Activated CD4-positive, alpha-beta T cell treated with anti-CD3 and anti-CD28 coated beads, Interleukin-2, amount 10 ng/mL, durations not matched to agents 24 days and 14 days (primary cell): ENCODE results near the gene IMP4. TPM values are rescaled to one million over a fixed set of nuclear protein-coding genes. Genes with fewer than 3 reads are reported as not detected.

Source experiments
- DNase-seq: peaks from one replicate; pipeline ENCODE4 v3.0.0; 2022
- H3K27ac Mint-ChIP-seq: one replicate; pipeline ENCODE4 v1.8.0; 2022; ENCODE audit warnings: mild to moderate bottlenecking, mixed read lengths
- H3K27me3 Mint-ChIP-seq: one replicate; pipeline ENCODE4 v1.8.0; 2022; ENCODE audit warnings: mixed read lengths
- H3K36me3 Mint-ChIP-seq: one replicate; pipeline ENCODE4 v1.8.0; 2022; ENCODE audit warnings: low read depth, mild to moderate bottlenecking, mixed read lengths
- H3K4me1 Mint-ChIP-seq: one replicate; pipeline ENCODE4 v1.8.0; 2021; ENCODE audit warnings: mixed read lengths
- H3K4me3 Mint-ChIP-seq: one replicate; pipeline ENCODE4 v1.8.0; 2022; ENCODE audit warnings: mild to moderate bottlenecking, moderate library complexity, mixed read lengths
- H3K9me3 Mint-ChIP-seq: one replicate; pipeline ENCODE4 v1.8.0; 2021; ENCODE audit warnings: mixed read lengths
- intact Hi-C: fragments of 100-400 bp; cut with micrococcal nuclease; formaldehyde crosslinking; loops from one replicate; pipeline ENCODE4 v1.15.1; 2023
- total RNA-seq: library from RNA; stranded (reverse); gene quantifications from 2 replicates; pipeline ENCODE4 v1.2.3, GENCODE V29; 2022

Gene IMP4
- total RNA-seq, 1 donor from 2014 or later = 178 TPM

DNA sequence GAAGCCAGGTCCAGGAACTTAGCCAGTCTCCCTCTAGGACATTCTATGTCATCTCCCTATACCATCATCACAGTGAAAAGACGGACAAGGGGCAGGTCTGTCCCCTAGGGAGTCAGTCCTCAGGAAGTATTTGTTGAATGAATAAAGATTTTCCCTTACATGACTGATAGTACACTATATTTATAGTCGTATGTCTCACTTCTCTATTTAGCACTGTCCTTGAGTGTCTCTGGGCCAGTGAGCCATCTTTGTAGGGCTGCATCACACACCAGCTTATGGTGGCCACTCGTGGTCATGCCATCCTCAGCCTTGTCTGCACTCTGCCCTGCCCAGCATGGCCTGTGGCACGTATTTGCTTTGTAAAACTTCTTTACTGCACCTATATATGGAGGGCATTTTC is 38.9 kb downstream of the IMP4 start:
- intact Hi-C loops = no loop called here
- Mint-ChIP-seq H3K27me3 (no peaks in the 10 kb centered on the region), H3K36me3 (peaks cover 42% of the 10 kb centered on the region), H3K27ac (no peak overlapping the region), H3K9me3 (no peaks in the 10 kb centered on the region), H3K4me1 (peaks cover 35% of the 10 kb centered on the region), H3K4me3 (no peak overlapping the region)
- DNase-seq = peak; percentile 35

DNA sequence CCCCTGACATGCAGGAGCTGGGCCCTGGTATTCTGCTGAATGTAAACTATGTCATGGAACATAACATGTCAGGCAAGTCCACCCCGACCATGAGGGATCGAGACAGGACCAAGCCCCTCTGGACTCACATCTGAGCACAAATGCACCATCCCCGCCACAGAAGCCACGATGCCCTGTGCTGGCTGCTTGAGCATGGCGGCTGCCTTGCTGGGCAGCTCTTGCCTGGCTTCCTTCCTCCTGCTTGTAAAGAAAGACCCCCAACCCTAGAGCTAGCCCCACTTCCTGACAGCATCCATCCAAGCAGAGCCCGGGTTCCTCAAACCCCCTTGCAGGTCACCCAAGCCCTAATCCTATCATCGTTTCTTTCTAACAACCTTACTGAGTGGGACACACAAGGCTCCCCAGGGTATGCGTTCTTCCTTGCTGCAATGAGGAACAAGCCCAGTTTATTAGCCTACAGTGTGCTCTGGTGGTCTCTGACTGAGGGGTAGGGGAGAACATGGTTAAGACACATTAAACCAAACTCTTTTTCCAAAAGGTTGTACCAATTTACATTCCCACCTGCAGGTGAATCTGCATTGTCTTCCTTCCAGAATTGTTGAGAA is 39.7 kb downstream of the IMP4 start:
- intact Hi-C loops = no loop called here
- Mint-ChIP-seq H3K9me3 (no peaks in the 10 kb centered on the region), H3K36me3 (peaks cover 36% of the 10 kb centered on the region), H3K4me1 (peaks cover 28% of the 10 kb centered on the region), H3K4me3 (no peak overlapping the region), H3K27ac (no peak overlapping the region), H3K27me3 (no peaks in the 10 kb centered on the region)
- peak; percentile 44 for DNase-seq

DNA sequence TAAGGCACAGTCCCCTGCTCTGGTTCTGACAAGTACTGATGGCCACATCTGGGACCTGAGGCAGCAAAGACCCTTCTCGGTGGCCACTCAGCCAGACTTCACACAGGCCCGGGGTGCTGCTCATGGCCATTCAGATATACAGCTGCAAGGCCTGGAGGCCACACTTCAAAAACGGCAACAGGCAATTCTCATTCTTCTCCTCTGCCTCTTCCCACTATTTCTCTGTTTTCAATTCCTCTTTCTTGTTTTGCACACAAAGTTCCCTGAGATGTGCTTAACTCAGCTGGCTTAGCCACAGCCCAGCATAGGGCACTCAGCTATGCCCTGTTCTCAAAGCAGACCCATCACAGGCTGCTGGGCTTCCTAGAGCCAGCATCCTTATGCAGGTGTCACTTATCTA is 43.0 kb downstream of the IMP4 start:
- no peaks in the 10 kb centered on the region for H3K9me3 Mint-ChIP-seq
- no peak for DNase-seq
- intact Hi-C loops = no loop called here
- peaks cover 27% of the 10 kb centered on the region for H3K36me3 Mint-ChIP-seq
- peaks cover 7% of the 10 kb centered on the region for H3K4me1 Mint-ChIP-seq
- H3K4me3 Mint-ChIP-seq = no peak overlapping the region
- H3K27ac Mint-ChIP-seq = no peak overlapping the region
- no peaks in the 10 kb centered on the region for H3K27me3 Mint-ChIP-seq

DNA sequence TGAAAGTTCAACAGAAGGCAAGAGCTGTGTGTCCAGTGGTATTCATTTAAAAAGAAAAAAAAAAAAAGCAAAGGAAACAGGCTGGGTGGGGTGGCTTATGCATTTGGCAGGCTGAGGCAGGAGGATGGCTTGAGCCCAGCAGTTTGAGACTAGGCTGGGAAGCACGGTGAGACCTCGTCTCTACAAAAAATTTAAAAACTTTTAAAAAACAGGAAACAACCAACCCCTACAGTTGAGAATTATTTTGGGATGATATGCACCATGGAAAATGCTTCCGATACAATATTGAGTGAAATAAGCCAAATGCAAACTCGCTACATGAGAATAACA is 44.3 kb downstream of the IMP4 start:
- intact Hi-C loops = no loop called here
- peaks cover 13% of the 10 kb centered on the region for H3K4me1 Mint-ChIP-seq
- peaks cover 19% of the 10 kb centered on the region for H3K36me3 Mint-ChIP-seq
- H3K27ac Mint-ChIP-seq = no peak overlapping the region
- no peak overlapping the region for H3K4me3 Mint-ChIP-seq
- no peak for DNase-seq
- no peaks in the 10 kb centered on the region for H3K27me3 Mint-ChIP-seq
- H3K9me3 Mint-ChIP-seq = no peaks in the 10 kb centered on the region

DNA sequence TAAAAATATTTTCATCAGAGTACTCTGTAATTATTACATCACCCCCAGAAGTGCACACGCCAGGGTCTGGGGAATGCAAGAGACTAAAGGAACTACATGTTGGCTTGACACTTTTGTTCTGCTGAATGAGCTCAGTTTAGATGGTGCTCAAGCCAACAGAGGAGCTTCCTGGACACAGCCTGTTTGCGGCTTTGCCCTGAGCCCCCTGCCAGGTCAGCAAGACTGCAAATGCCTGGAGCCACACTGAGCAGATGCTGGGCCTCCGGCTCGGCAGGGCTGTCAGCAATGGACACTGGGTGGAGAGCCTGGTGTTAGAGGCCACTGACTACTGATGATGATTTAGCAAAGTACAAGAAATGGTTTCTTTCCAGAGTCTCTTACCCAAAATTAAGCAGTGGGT is 45.1 kb downstream of the IMP4 start:
- DNase-seq = no peak
- Mint-ChIP-seq H3K27me3 (no peaks in the 10 kb centered on the region), H3K9me3 (no peaks in the 10 kb centered on the region), H3K4me3 (no peak overlapping the region), H3K36me3 (peaks cover 15% of the 10 kb centered on the region), H3K27ac (no peak overlapping the region), H3K4me1 (peaks cover 15% of the 10 kb centered on the region)
- intact Hi-C loops = no loop called here

DNA sequence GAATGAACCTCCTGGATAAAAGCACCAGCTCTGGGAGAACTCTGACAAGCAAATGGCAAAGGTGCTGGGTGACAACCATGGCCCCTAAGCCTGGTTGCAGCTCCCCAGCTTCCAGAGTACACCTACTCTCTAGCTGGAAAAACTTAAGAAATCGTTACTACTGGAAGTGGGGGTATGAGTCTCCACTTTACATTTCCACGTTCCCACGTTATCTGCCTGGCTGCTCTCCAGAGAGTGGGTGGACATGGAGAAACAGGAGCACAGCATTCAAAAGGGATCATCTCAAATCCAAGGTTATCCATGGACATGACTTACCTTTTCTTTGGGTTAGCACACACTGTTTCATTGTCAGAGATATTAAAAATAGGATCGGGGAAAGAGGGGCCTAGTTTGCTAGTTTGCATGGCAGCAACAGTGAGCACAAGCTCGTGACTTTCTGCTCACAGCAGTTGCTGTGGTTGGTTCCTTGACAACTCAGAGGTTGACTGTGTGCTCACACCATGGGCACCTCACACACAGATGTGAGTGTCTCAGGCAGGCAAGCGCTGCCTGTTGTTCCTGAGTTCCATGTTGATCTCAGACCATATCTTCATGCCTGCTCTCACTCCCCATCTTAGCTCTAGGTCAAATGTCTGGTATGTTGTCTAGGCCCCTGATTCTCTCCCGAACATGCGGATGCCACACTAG is 45.7 kb downstream of the IMP4 start:
- intact Hi-C loops = no loop called here
- Mint-ChIP-seq H3K4me3 (no peak overlapping the region), H3K9me3 (no peaks in the 10 kb centered on the region), H3K27ac (no peak overlapping the region), H3K4me1 (peaks cover 13% of the 10 kb centered on the region), H3K27me3 (no peaks in the 10 kb centered on the region), H3K36me3 (peaks cover 10% of the 10 kb centered on the region)
- DNase-seq = peak; percentile 50

DNA sequence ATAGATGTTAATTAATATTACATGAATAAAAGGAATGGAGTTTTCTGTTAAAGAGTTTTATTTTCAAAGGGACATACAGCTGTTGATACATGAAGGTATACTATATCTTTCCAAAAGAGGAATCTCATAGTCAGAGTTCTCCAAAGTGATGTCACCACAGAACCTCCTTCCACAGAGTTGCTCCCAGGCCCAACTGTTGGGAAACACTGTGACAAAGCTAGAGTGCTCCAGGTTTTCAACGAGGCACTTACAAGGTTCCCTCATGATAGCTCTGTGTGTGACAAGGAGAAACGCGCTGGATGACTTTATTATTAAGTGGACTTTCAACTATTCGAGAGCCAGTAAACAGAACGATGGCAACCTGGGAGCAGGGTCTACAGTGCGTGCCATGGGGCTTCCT is 46.7 kb downstream of the IMP4 start:
- intact Hi-C loops = no loop called here
- peaks cover 7% of the 10 kb centered on the region for H3K36me3 Mint-ChIP-seq
- no peaks in the 10 kb centered on the region for H3K9me3 Mint-ChIP-seq
- peaks cover 13% of the 10 kb centered on the region for H3K4me1 Mint-ChIP-seq
- peak; percentile 49 for DNase-seq
- no peak overlapping the region for H3K4me3 Mint-ChIP-seq
- no peak overlapping the region for H3K27ac Mint-ChIP-seq
- no peaks in the 10 kb centered on the region for H3K27me3 Mint-ChIP-seq

DNA sequence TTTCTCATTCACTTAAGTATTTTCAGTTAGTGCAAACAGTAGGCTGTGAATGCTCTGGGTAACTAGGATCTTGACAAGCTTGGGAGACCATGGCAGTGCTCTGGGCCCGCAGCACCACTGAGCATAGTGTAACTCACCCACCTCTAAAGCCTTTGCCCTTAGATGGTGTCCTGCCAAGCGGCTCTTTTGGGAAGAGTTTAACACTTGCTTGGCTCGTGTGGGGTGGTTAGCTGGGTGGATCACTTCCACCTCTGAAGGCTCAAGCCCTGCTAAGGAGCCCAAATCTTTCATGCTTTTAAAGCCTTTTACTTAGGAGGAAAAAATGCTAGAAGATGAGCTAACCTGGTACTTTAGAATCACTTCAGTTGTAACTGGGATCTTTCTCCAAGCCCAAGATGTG is 47.1 kb downstream of the IMP4 start:
- Mint-ChIP-seq H3K27ac (no peak overlapping the region), H3K36me3 (peaks cover 7% of the 10 kb centered on the region), H3K4me1 (peaks cover 13% of the 10 kb centered on the region), H3K9me3 (no peaks in the 10 kb centered on the region), H3K27me3 (no peaks in the 10 kb centered on the region), H3K4me3 (no peak overlapping the region)
- peak; percentile 50 for DNase-seq
- intact Hi-C loops = loop anchor here (2.0 to 5.0 kb wide), 2 partner anchors 17 to 32 kb away; partner anchors contain the start of gene PTPN18

DNA sequence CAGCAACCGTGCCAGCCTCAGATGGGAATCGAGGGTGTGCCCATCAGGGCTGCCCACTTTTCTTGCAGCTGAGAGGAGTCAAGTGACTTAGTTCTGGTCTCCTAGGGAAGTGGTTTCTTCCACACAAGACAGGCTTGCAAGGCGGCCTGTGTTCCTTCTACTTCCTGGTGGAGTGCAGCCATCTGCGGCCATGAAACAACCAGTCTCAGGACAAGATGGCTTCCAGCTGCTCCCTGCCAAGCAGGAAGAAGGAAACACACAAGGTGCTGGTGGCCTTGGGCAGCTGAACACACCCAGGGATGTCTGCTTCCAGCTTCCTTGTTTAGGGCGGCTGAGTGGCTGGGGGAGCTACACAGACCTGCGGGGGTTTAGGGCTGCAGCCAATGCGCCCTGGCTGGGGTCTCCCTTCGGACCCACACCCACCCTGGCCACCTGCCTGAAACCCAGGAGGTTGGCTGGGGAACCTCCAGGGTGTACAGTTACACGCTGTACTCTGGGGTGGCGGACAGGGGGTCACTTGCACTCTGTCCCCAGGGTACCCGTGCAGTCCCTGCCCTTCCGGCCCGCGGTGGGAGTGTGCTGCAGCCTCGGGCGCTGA is 47.9 kb downstream of the IMP4 start:
- Mint-ChIP-seq H3K27me3 (no peaks in the 10 kb centered on the region), H3K36me3 (peaks cover 5% of the 10 kb centered on the region), H3K4me3 (peak overlapping the region; percentile 90), H3K4me1 (peaks cover 11% of the 10 kb centered on the region), H3K27ac (peak overlapping the region; percentile 88), H3K9me3 (no peaks in the 10 kb centered on the region)
- intact Hi-C loops = loop anchor here (1.0 to 5.0 kb wide), 3 partner anchors 18 to 48 kb away; partner anchors contain the start of genes IMP4 and PTPN18
- peak; percentile 57 for DNase-seq

DNA sequence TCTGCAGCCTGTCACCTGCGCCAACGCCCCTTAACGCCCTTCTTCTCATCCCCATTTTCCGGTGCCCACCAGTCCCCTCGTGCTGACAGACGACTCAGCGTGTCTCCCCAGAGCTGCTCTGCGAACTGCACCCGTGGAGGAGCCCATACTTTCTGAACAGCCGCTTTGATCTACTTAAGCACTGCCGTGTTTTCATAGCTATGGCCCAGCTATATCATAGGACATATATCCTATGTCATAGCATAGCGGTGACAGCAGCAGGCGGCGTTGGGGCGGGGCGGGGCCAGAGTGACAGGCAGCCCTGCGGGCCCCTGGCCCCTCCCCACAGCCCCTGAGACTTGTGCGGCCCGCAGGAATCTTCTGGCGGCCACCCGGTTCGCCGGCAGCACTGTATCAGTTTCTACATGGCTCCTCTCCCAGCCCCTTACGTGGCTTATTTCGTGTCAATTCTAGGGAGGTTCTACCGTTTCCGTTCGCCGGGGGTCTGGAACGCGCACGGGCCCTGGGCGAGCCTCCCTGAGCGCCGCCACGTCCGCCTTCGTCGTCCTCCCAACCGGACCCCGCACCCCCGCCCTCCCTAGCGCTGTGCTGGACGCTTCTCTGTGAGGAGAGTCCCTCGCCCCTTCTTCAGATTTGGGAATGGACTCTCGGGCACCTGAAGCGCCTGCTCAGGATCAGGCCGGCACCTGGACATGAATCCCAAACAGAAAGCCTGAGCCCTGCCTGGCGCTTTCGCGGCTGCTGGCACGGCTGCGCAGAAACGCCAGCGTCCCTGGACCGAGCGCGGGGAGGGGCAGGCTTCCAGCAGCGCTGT is 48.6 kb downstream of the IMP4 start:
- Mint-ChIP-seq H3K27me3 (peaks cover 3% of the 10 kb centered on the region), H3K4me1 (peaks cover 11% of the 10 kb centered on the region), H3K36me3 (peaks cover 3% of the 10 kb centered on the region), H3K4me3 (peak overlapping the region; percentile 90), H3K27ac (peak overlapping the region; percentile 88), H3K9me3 (no peaks in the 10 kb centered on the region)
- DNase-seq = peak; percentile 92
- intact Hi-C loops = loop anchor here (1.0 to 5.0 kb wide), 3 partner anchors 18 to 49 kb away; partner anchors contain the start of genes IMP4 and PTPN18

DNA sequence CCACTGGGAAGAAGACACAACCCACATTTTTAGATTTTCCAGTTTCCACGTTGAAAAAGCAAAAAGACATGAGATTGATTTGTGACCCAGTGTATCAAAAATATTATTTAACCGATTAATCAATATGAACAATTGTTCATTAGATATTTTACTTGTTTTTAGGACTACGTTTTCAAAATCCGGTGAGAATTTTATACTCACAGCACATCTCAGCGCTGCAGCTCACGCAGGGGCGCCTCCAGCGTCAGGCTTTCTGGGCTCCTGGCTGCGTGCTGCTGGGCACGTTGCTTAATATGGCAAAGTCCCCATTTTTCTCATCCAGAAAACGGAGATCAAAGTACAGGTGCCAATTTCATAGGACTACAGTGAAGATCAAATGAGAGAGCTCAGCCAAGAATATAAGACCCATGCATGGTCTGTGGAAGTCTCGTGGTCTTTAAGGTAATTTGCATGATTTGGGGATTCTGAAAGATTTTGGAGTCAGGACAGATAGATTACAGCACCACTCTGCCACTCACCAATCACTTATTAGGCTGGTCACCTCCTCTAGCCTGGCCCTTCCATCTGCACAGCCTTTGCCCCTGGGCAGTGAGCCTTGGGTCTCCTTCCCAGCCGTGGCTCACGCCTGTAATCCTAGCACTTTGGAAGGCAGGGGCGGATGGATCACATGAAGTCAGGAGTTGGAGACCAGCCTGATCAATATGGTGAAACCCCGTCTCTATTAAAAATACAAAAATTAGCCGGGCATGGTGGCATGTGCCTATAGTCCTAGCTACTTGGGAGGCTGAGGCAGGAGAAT is 49.4 kb downstream of the IMP4 start:
- DNase-seq = peak; percentile 56
- H3K36me3 Mint-ChIP-seq = peaks cover 3% of the 10 kb centered on the region
- peak overlapping the region; percentile 90 for H3K4me3 Mint-ChIP-seq
- H3K9me3 Mint-ChIP-seq = no peaks in the 10 kb centered on the region
- H3K27me3 Mint-ChIP-seq = peaks cover 4% of the 10 kb centered on the region
- H3K4me1 Mint-ChIP-seq = peaks cover 11% of the 10 kb centered on the region
- intact Hi-C loops = loop anchor here (1.0 to 5.0 kb wide), 3 partner anchors 19 to 50 kb away; partner anchors contain the start of genes IMP4 and PTPN18
- H3K27ac Mint-ChIP-seq = no peak overlapping the region

DNA sequence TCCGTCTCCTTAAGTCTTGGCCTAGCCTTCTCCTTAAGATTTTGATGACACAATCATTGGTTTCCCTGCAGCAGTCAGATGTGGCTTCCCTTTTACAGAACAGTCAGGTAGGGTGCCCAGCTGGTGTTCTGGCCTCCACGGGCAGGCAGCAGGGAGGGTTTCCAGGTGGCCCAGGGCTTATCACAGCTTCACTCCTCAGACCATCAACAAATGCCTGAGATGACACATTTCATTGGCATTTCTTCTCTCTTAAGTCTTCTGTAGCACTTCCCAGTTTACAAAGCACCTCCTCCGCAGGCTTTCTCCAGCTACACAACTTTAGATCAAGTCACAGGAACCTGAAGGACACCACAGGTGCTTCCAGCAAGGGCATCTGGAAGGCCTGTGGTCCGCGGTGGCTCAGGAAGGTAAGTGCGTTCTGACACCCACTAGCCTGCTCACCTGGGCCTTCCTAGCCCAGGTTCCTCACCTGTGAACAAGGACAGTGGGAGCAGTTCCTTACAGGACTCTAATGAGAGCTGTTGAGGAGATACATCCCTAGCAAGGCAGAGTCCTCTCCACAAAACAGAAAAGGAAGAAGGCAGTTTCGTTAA is 50.7 kb downstream of the IMP4 start:
- Mint-ChIP-seq H3K4me3 (no peak overlapping the region), H3K9me3 (no peaks in the 10 kb centered on the region), H3K27me3 (peaks cover 12% of the 10 kb centered on the region), H3K4me1 (peaks cover 11% of the 10 kb centered on the region), H3K36me3 (peaks cover 3% of the 10 kb centered on the region), H3K27ac (no peak overlapping the region)
- no peak for DNase-seq
- intact Hi-C loops = loop anchor here (5.0 kb wide), 1 partner anchor 36 kb away; the partner anchor contains the start of gene PTPN18
